ENCODE results near the gene DOC2B.

DNA sequence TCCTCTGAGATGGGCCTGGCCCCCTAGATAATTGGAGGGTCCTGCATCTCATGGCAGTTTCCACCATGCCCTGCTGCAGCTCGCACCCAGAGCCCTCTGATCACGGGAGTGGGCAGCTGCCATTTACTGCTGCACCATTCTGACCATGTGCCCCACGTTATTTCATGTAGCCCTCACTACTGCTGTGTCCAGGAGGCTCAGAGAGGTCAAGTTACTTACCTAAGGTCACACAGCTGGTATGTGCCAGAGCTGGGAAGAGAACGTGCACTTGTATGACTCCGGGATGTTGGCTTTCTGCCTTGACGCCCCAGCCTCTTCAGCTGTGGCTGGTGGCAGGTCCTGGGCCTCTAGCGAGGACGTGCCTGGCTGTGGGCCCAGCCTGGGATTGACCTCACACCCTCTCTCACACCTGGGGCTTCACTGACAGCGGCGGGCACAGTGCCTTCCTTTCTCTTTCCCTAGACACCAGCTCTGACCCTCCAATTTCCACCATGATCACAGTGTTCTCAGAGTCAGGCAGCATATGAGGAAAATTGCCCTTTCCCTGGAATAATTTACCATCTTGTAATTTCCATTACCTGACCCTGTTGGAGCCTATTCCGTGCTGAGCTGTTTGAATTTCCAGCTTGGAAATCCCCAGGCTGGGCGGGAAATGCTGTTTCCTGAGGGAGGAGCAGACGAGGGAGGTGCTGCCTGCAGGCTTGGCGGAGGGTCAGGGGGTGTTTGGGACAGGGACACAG, 18.5 kb upstream of the DOC2B start:
- TF ChIP-seq, protein P1, sequence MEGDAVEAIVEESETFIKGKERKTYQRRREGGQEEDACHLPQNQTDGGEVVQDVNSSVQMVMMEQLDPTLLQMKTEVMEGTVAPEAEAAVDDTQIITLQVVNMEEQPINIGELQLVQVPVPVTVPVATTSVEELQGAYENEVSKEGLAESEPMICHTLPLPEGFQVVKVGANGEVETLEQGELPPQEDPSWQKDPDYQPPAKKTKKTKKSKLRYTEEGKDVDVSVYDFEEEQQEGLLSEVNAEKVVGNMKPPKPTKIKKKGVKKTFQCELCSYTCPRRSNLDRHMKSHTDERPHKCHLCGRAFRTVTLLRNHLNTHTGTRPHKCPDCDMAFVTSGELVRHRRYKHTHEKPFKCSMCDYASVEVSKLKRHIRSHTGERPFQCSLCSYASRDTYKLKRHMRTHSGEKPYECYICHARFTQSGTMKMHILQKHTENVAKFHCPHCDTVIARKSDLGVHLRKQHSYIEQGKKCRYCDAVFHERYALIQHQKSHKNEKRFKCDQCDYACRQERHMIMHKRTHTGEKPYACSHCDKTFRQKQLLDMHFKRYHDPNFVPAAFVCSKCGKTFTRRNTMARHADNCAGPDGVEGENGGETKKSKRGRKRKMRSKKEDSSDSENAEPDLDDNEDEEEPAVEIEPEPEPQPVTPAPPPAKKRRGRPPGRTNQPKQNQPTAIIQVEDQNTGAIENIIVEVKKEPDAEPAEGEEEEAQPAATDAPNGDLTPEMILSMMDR (IDR thresholded peaks at IDR 0.05), result no peak
- no peak for TF ChIP-seq POLR2A (IDR thresholded peaks at IDR 0.05)
